SU-DHL-6 (cell line): ENCODE data around the gene RAB37.

Experiments used
- EZH2phosphoT487 ChIP-seq: fragments of 200-600 bp; sonication (generic), shearing (Covaris generic); conservative IDR thresholded peaks from 2 replicates; pipeline ENCODE4 v1.6.1; 2018; ENCODE audit warnings: mild to moderate bottlenecking, antibody characterized with exemption, low read length, moderate library complexity, mixed read lengths
- TF ChIP-seq, protein P1 (sequence below): fragments of 200-600 bp; sonication (generic); IDR thresholded peaks from one replicate; pipeline ENCODE4 v1.5.1; 2017; ENCODE audit warnings: antibody characterized with exemption, mild to moderate bottlenecking, low read length, moderate library complexity; ENCODE audit not compliant: insufficient read depth, poor library complexity, severe bottlenecking

DNA sequence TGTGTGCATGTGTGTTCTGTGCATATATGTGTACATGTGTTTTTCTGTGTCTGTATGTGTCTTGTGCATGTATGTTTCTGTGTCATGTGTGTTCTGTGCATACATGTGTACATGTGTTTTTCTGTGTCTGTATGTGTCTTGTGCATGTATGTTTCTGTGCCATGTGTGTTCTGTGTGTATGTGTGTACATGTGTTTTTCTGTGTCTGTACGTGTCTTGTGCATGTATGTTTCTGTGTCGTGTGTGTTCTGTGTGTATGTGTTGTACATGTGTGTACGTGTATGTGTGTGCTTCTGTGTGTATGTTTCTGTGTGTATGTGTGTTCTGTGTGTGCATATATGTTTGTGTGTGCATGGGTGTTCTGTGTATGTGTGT is 8.4 kb upstream of the RAB37 start:
- TF ChIP-seq, protein P1, sequence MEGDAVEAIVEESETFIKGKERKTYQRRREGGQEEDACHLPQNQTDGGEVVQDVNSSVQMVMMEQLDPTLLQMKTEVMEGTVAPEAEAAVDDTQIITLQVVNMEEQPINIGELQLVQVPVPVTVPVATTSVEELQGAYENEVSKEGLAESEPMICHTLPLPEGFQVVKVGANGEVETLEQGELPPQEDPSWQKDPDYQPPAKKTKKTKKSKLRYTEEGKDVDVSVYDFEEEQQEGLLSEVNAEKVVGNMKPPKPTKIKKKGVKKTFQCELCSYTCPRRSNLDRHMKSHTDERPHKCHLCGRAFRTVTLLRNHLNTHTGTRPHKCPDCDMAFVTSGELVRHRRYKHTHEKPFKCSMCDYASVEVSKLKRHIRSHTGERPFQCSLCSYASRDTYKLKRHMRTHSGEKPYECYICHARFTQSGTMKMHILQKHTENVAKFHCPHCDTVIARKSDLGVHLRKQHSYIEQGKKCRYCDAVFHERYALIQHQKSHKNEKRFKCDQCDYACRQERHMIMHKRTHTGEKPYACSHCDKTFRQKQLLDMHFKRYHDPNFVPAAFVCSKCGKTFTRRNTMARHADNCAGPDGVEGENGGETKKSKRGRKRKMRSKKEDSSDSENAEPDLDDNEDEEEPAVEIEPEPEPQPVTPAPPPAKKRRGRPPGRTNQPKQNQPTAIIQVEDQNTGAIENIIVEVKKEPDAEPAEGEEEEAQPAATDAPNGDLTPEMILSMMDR: no peak
- no peak for TF ChIP-seq EZH2phosphoT487
